Transverse colon (tissue), 3 donors: ENCODE measurements around the gene DLG2.

Experiments
- POLR2A ChIP-seq: fragments of 450-650 bp; IDR thresholded peaks from one replicate; pipeline ENCODE4 v1.6.1; 2016; ENCODE audit warnings: antibody characterized with exemption, mild to moderate bottlenecking, moderate library complexity
- TF ChIP-seq, protein P1 (sequence below), 5 experiments: fragments of 200-600 bp in 3 of 5; fragments of 450-650 bp in 2 of 5; sonication (generic) in 3 of 5; IDR thresholded peaks; 1 replicate in 2 of 5; 2 replicates in 3 of 5; pipeline ENCODE4 v1.5.1; 2016 to 2017; ENCODE audit warnings: antibody characterized with exemption in 5 of 5, inconsistent platforms in 3 of 5, mild to moderate bottlenecking in 2 of 5, moderate library complexity in 1 of 5

DNA sequence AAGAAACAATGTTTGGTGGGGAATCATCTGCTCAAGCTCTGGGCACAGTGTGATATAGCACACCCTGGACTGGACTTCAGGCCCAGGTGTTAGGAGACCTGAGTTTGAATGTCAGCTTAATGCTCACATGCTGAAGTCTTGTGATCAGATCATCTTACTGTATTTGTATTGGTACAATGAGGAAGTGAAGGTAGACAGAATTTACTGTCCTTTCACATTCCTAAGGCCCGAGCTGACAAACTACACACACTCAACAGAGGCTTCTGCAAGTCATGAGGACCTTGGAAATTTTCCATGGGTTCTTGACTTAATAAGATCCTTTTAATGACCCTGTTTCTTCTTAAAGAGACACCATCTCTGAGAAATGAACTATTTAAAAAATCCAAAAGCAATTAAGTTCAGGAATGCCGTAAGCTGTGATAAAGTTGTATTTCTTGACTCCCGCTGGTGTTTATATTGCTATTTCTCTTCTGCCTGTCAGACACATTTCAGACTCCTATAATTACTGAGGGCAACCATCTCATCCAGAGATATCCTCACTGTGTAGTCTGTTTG lies 802.0 kb downstream of the DLG2 start:
- TF ChIP-seq, protein P1, sequence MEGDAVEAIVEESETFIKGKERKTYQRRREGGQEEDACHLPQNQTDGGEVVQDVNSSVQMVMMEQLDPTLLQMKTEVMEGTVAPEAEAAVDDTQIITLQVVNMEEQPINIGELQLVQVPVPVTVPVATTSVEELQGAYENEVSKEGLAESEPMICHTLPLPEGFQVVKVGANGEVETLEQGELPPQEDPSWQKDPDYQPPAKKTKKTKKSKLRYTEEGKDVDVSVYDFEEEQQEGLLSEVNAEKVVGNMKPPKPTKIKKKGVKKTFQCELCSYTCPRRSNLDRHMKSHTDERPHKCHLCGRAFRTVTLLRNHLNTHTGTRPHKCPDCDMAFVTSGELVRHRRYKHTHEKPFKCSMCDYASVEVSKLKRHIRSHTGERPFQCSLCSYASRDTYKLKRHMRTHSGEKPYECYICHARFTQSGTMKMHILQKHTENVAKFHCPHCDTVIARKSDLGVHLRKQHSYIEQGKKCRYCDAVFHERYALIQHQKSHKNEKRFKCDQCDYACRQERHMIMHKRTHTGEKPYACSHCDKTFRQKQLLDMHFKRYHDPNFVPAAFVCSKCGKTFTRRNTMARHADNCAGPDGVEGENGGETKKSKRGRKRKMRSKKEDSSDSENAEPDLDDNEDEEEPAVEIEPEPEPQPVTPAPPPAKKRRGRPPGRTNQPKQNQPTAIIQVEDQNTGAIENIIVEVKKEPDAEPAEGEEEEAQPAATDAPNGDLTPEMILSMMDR (IDR thresholded peaks at IDR 0.05) = no peak
- no peak for TF ChIP-seq POLR2A
